Liver (tissue), 9 donors: ENCODE data around the gene MRPS16. TPM values are rescaled to one million over a fixed set of nuclear protein-coding genes. Genes with fewer than 3 reads are reported as not detected.

Experiments used
- DNase-seq: peaks from one replicate; pipeline ENCODE4 v3.0.0-alpha.2; 2017; ENCODE audit warnings: low spot score
- H3K27ac ChIP-seq, 2 donors: one replicate each; pipeline ENCODE4 v1.7.0; 2013; ENCODE audit warnings: inconsistent platforms in 2 of 2, low read length in 2 of 2, control low read depth in 1 of 2, low read depth in 1 of 2, mild to moderate bottlenecking in 1 of 2
- H3K27me3 ChIP-seq, 4 donors: one replicate each; pipeline versions ENCODE4 v1.6.1 to v1.7.0; 2013; ENCODE audit warnings: low read length in 3 of 4, inconsistent platforms in 1 of 4, mild to moderate bottlenecking in 1 of 4, moderate library complexity in 1 of 4; ENCODE audit not compliant: control insufficient read depth in 4 of 4, insufficient read depth in 4 of 4
- H3K36me3 ChIP-seq, 4 donors: one replicate each; pipeline versions ENCODE4 v1.6.1 to v1.7.0; 2013; ENCODE audit warnings: low read length in 3 of 4, mild to moderate bottlenecking in 3 of 4, low read depth in 1 of 4, moderate library complexity in 1 of 4; ENCODE audit not compliant: control insufficient read depth in 4 of 4, insufficient read depth in 3 of 4
- H3K4me1 ChIP-seq, 4 donors: one replicate each; pipeline versions ENCODE4 v1.6.1 to v1.7.0; 2013; ENCODE audit warnings: low read length in 3 of 4, mild to moderate bottlenecking in 3 of 4, moderate library complexity in 1 of 4; ENCODE audit not compliant: control insufficient read depth in 4 of 4, insufficient read depth in 4 of 4
- H3K4me3 ChIP-seq, 3 donors: one replicate each; pipeline versions ENCODE4 v1.6.1 to v1.7.0; 2013; ENCODE audit warnings: low read length in 3 of 3, control low read depth in 1 of 3, low read depth in 1 of 3, mild to moderate bottlenecking in 1 of 3
- H3K9ac ChIP-seq, 2 donors: one replicate each; pipeline ENCODE4 v1.7.0; 2013; ENCODE audit warnings: low read length in 2 of 2, mild to moderate bottlenecking in 2 of 2, moderate library complexity in 2 of 2, control low read depth in 1 of 2, low read depth in 1 of 2
- H3K9me3 ChIP-seq, 4 donors: one replicate each; pipeline versions ENCODE4 v1.6.1 to v1.7.0; 2013; ENCODE audit warnings: low read length in 3 of 4; ENCODE audit not compliant: control insufficient read depth in 4 of 4
- CTCF ChIP-seq: fragments of 150-350 bp; IDR thresholded peaks from 2 replicates; pipeline ENCODE4 v1.5.1; 2017; ENCODE audit warnings: improper control_type of control experiment, low read depth, low read length; ENCODE audit not compliant: missing input control
- EGR1 ChIP-seq, 2 donors: IDR thresholded peaks; 2 replicates each; pipeline ENCODE4 v1.6.1; 2016 to 2018; ENCODE audit warnings: antibody characterized with exemption in 2 of 2, low read depth in 2 of 2
- FOXA1 ChIP-seq: IDR thresholded peaks from 2 replicates; pipeline ENCODE4 v1.6.1; 2016; ENCODE audit warnings: antibody characterized with exemption
- FOXA2 ChIP-seq: IDR thresholded peaks from 2 replicates; pipeline ENCODE4 v1.6.1; 2016; ENCODE audit warnings: antibody characterized with exemption
- GABPA ChIP-seq, 2 donors: IDR thresholded peaks in 1 of 2; conservative IDR thresholded peaks in 1 of 2; 2 replicates each; pipeline ENCODE4 v1.6.1; 2016; ENCODE audit warnings: antibody characterized with exemption in 2 of 2, mild to moderate bottlenecking in 1 of 2, moderate library complexity in 1 of 2
- HNF4A ChIP-seq, 2 donors: conservative IDR thresholded peaks; 2 replicates each; pipeline ENCODE4 v1.6.1; 2016; ENCODE audit warnings: antibody characterized with exemption in 2 of 2, mild to moderate bottlenecking in 2 of 2
- HNF4G ChIP-seq: IDR thresholded peaks from 2 replicates; pipeline ENCODE4 v1.6.1; 2016; ENCODE audit warnings: antibody characterized with exemption
- JUND ChIP-seq, 2 donors: IDR thresholded peaks; 2 replicates each; pipeline ENCODE4 v1.6.1; 2016; ENCODE audit warnings: antibody characterized with exemption in 2 of 2
- NR2F2 ChIP-seq: IDR thresholded peaks from 2 replicates; pipeline ENCODE4 v1.6.1; 2016; ENCODE audit warnings: antibody characterized with exemption
- RAD21 ChIP-seq, 2 donors: IDR thresholded peaks; 2 replicates each; pipeline ENCODE4 v1.6.1; 2016; ENCODE audit warnings: antibody characterized with exemption in 2 of 2, mild to moderate bottlenecking in 2 of 2
- REST ChIP-seq: IDR thresholded peaks from 2 replicates; pipeline ENCODE4 v1.6.1; 2016; ENCODE audit warnings: antibody characterized with exemption, mild to moderate bottlenecking
- RXRA ChIP-seq, 2 donors: IDR thresholded peaks; 2 replicates each; pipeline ENCODE4 v1.6.1; 2017 to 2018; ENCODE audit warnings: antibody characterized with exemption in 2 of 2, mild to moderate bottlenecking in 1 of 2
- SP1 ChIP-seq: IDR thresholded peaks from 2 replicates; pipeline ENCODE4 v1.6.1; 2018; ENCODE audit warnings: antibody characterized with exemption, mild to moderate bottlenecking
- TAF1 ChIP-seq: conservative IDR thresholded peaks from 2 replicates; pipeline ENCODE4 v1.6.1; 2016; ENCODE audit warnings: antibody characterized with exemption, mild to moderate bottlenecking
- YY1 ChIP-seq: IDR thresholded peaks from 2 replicates; pipeline ENCODE4 v1.6.1; 2016; ENCODE audit warnings: antibody characterized with exemption, mild to moderate bottlenecking
- ZBTB33 ChIP-seq: IDR thresholded peaks from 2 replicates; pipeline ENCODE4 v1.6.1; 2016; ENCODE audit warnings: antibody characterized with exemption
- WGBS: extraction: QIAGEN DNeasy Blood & Tissue Kit; methylation state at CpG from one replicate; pipeline ENCODE4 v1.1.7; 2013; 5-methylcytosine and 5-hydroxymethylcytosine counted together
- polyA plus RNA-seq, 2 donors: library from polyadenylated mRNA; stranded (reverse) in 1 of 2; unstranded in 1 of 2; fragments of 200-250 nt in 1 of 2; fragments of >200 nt in 1 of 2; fragmentation: Nextera tagmentation in 1 of 2; extraction: Ambion mirVana in 1 of 2; gene quantifications; one replicate each; pipeline versions ENCODE4 v1.2.1 to v1.2.3, GENCODE V29; 2013 to 2015
- total RNA-seq, 2 donors: library from RNA; depleted of rRNA; stranded (reverse); fragments of >200 nt; gene quantifications; one replicate each; pipeline ENCODE4 v1.2.3, GENCODE V29; 2014
- TF ChIP-seq, protein P1 (sequence below): IDR thresholded peaks from 2 replicates; pipeline ENCODE4 v1.6.1; 2016; ENCODE audit warnings: antibody characterized with exemption
- TF ChIP-seq, protein P2 (sequence below): IDR thresholded peaks from 2 replicates; pipeline ENCODE4 v1.6.1; 2016; ENCODE audit warnings: antibody characterized with exemption
- donor health status: healthy.
- donor health status: healthy.
- donor health status: healthy.
- donor health status: healthy.
- donor health status: healthy.

The MRPS16 gene
- total and polyA plus RNA-seq, 4 donors: 34.2 to 87.5 (median 48.3) TPM

- under 1% methylated on average over 78 of the region's 78 CpGs for WGBS
- TF ChIP-seq RXRA (IDR thresholded peaks at IDR 0.05) (no peak), EGR1 (IDR thresholded peaks at IDR 0.05; ENCODE audit: low read depth in 2 of 2) (peak in 1 of 2 donors; percentile 33), YY1 (peak; percentile 76), FOXA1 (no peak), REST (no peak), GABPA (IDR thresholded peaks at IDR 0.05 in 1 of 2, conservative IDR thresholded peaks at IDR 0.05 in 1 of 2) (peak in 1 of 2 donors; percentile 87), HNF4G (no peak), NR2F2 (no peak), CTCF (no peak), TAF1 (peak; percentile 93), JUND (IDR thresholded peaks at IDR 0.05) (no peak), FOXA2 (no peak), ZBTB33 (peak; percentile 80), HNF4A (conservative IDR thresholded peaks at IDR 0.05) (peak; percentile 42 to 62), RAD21 (IDR thresholded peaks at IDR 0.05) (peak in 1 of 2 donors; percentile 26), SP1 (peak; percentile 33)
- TF ChIP-seq, protein P1, sequence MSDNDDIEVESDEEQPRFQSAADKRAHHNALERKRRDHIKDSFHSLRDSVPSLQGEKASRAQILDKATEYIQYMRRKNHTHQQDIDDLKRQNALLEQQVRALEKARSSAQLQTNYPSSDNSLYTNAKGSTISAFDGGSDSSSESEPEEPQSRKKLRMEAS: peak; percentile 78
- TF ChIP-seq, protein P2, sequence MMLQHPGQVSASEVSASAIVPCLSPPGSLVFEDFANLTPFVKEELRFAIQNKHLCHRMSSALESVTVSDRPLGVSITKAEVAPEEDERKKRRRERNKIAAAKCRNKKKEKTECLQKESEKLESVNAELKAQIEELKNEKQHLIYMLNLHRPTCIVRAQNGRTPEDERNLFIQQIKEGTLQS: no peak
- no peaks in the 10 kb centered on the region for H3K27me3 ChIP-seq
- peak within 1 kb of the TSS; percentile 49 to 87 for H3K9ac ChIP-seq
- peak; percentile 99 for DNase-seq
- H3K27ac ChIP-seq: peak within 1 kb of the TSS; percentile 45 to 71
- H3K9me3 ChIP-seq: no peaks in the 10 kb centered on the region
- H3K4me1 ChIP-seq: peaks cover 8 to 39% (median 35%) of the 10 kb centered on the region in 4 donors
- H3K4me3 ChIP-seq: peak within 1 kb of the TSS; percentile 78 to 92 (median 83)
- H3K36me3 ChIP-seq: peaks cover 3 to 15% (median 13%) of the 10 kb centered on the region in 4 donors
These were observed 5.6 kb downstream of the MRPS16 start, which contains the start of gene DNAJC9 for GRCh38 chr10:73246646-73247508. Gene DNAJC9 (minus strand): TSS chr10:73247255. CDS start chr10:73247189, 66 bp downstream.
